PC-9 (cell line): Measurements from ENCODE around the gene SLC35G4. TPM values are rescaled to one million over a fixed set of nuclear protein-coding genes. Genes with fewer than 3 reads are reported as not detected.

Experiments used
- BruUV-seq: library from RNA; stranded (reverse); fragments of 400-500 nt; replicated peaks from 2 replicates; lab custom pipeline; 2021; lab: Mats Ljungman, UMichigan
- CTCF ChIA-PET: fragments of 300-600 bp; sonication (Branson Sonifier 250); formaldehyde crosslinking; loops from one replicate; lab custom pipeline; 2022; ENCODE audit warnings: antibody characterized with exemption; lab: Charles Lee
- POLR2A ChIA-PET: fragments of 300-600 bp; sonication (Branson Sonifier 250); formaldehyde crosslinking; loops from one replicate; lab custom pipeline; 2022; ENCODE audit warnings: antibody characterized with exemption; ENCODE audit not compliant: unreplicated experiment; lab: Charles Lee
- DNase-seq, 2 experiments: peaks; one replicate each; pipeline versions ENCODE4 v3.0.0 to v3.0.0-alpha.2; 2015 to 2022; ENCODE audit warnings: mixed read lengths in 1 of 2
- H2AFZ ChIP-seq: fragments of 200-600 bp; sonication (generic); 2 replicates; pipeline ENCODE4 v1.8.1; 2017; ENCODE audit warnings: antibody characterized with exemption
- H3F3A ChIP-seq: fragments of 200-600 bp; sonication (generic); 2 replicates; pipeline ENCODE4 v1.8.1; 2017; ENCODE audit warnings: antibody characterized with exemption, mild to moderate bottlenecking, low read depth; ENCODE audit not compliant: insufficient read depth
- H3K27ac ChIP-seq: fragments of 200-600 bp; sonication (generic); 2 replicates; pipeline ENCODE4 v1.6.1; 2016; ENCODE audit warnings: mixed run types
- H3K27me3 ChIP-seq: fragments of 200-600 bp; sonication (generic); 2 replicates; pipeline ENCODE4 v1.6.1; 2016; ENCODE audit warnings: low read depth, mixed run types; ENCODE audit not compliant: insufficient read depth
- H3K36me3 ChIP-seq: fragments of 200-600 bp; sonication (generic); 2 replicates; pipeline ENCODE4 v1.6.1; 2016; ENCODE audit warnings: low read depth, mixed run types
- H3K4me1 ChIP-seq: fragments of 200-600 bp; sonication (generic); replicated peaks from 2 replicates; pipeline ENCODE4 v1.6.1; 2016; ENCODE audit warnings: mixed run types; ENCODE audit not compliant: insufficient read depth
- H3K4me2 ChIP-seq: fragments of 200-600 bp; sonication (generic); 2 replicates; pipeline ENCODE4 v1.6.1; 2017; ENCODE audit warnings: mixed run types
- H3K4me3 ChIP-seq: fragments of 200-600 bp; sonication (generic); 2 replicates; pipeline ENCODE4 v1.6.1; 2016; ENCODE audit warnings: mixed run types
- H3K79me2 ChIP-seq: fragments of 200-600 bp; sonication (generic); 2 replicates; pipeline ENCODE4 v1.6.1; 2017; ENCODE audit warnings: low read depth, mixed run types
- H3K9me2 ChIP-seq: fragments of 200-600 bp; sonication (generic); 2 replicates; pipeline ENCODE4 v1.8.1; 2017; ENCODE audit warnings: mild to moderate bottlenecking; ENCODE audit not compliant: insufficient read depth
- H3K9me3 ChIP-seq: fragments of 200-600 bp; sonication (generic); 2 replicates; pipeline ENCODE4 v1.8.1; 2016; ENCODE audit warnings: low read depth; ENCODE audit not compliant: insufficient read depth
- H4K20me1 ChIP-seq: fragments of 200-600 bp; sonication (generic); 2 replicates; pipeline ENCODE4 v1.8.1; 2017; ENCODE audit not compliant: insufficient read depth
- EZH2 ChIP-seq: fragments of 200-600 bp; sonication (generic); IDR thresholded peaks from 2 replicates; pipeline ENCODE4 v1.8.0; 2017; ENCODE audit warnings: antibody characterized with exemption, low read depth
- intact Hi-C: fragments of 100-400 bp; cut with micrococcal nuclease; formaldehyde crosslinking; loops from one replicate; pipeline ENCODE4 v1.10.0; 2022; ENCODE audit not compliant: unreplicated experiment
- microRNA-seq: library from miRNA; unstranded; fragments of <30 nt; microRNA quantifications from one replicate; pipeline ENCODE4 v1.2.0, GENCODE V29; 2021; ENCODE audit warnings: borderline number of aligned reads, borderline replicate concordance
- total RNA-seq: library from RNA; stranded (reverse); gene quantifications from 2 replicates; pipeline ENCODE4 v1.2.3, GENCODE V29; 2021
- TF ChIP-seq, protein P1 (sequence below): fragments of 200-600 bp; sonication (generic); conservative IDR thresholded peaks from 2 replicates; pipeline ENCODE4 v1.6.1; 2017; ENCODE audit warnings: mixed run types, antibody characterized with exemption, mild to moderate bottlenecking, moderate library complexity

The SLC35G4 gene
- total RNA-seq, 1 experiment from 2014 or later = not detected

GRCh38 chr18:11658989-11659388, 49.6 kb downstream of the SLC35G4 start:
- CTCF ChIA-PET = no interaction called here
- no peak for TF ChIP-seq EZH2
- TF ChIP-seq, protein P1, sequence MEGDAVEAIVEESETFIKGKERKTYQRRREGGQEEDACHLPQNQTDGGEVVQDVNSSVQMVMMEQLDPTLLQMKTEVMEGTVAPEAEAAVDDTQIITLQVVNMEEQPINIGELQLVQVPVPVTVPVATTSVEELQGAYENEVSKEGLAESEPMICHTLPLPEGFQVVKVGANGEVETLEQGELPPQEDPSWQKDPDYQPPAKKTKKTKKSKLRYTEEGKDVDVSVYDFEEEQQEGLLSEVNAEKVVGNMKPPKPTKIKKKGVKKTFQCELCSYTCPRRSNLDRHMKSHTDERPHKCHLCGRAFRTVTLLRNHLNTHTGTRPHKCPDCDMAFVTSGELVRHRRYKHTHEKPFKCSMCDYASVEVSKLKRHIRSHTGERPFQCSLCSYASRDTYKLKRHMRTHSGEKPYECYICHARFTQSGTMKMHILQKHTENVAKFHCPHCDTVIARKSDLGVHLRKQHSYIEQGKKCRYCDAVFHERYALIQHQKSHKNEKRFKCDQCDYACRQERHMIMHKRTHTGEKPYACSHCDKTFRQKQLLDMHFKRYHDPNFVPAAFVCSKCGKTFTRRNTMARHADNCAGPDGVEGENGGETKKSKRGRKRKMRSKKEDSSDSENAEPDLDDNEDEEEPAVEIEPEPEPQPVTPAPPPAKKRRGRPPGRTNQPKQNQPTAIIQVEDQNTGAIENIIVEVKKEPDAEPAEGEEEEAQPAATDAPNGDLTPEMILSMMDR = no peak
- no TSS peak for BruUV-seq

More at GRCh38 chr18:11658989-11659388, 49.6 kb downstream of the SLC35G4 start:
- Histone ChIP-seq H3K36me3 (no peaks in the 10 kb centered on the region), H3K4me2 (no peak overlapping the region), H3K27me3 (peaks cover 90% of the 10 kb centered on the region), H3K9me3 (no peaks in the 10 kb centered on the region), H3K79me2 (no peaks in the 10 kb centered on the region), H3K27ac (no peak overlapping the region), H4K20me1 (no peaks in the 10 kb centered on the region), H3F3A (no peaks in the 10 kb centered on the region), H3K4me3 (no peak overlapping the region), H3K4me1 (no peaks in the 10 kb centered on the region), H2AFZ (no peak overlapping the region), H3K9me2 (no peaks in the 10 kb centered on the region)
- no peak for DNase-seq
- intact Hi-C loops = no loop called here
- POLR2A ChIA-PET = no interaction called here

Small RNAs within 50 kb of the gene (microRNA-seq; reads per million reads assigned to microRNA genes)
- not detected for gene MIR7153

Other genes starting within 250 kb of the SLC35G4 start
- gene GNAL, start 79.7 kb downstream of the SLC35G4 start, total RNA-seq = 0.98 and 3.3 TPM in 2 replicates
- gene CHMP1B, start 241.8 kb downstream of the SLC35G4 start, total RNA-seq = 68.0 and 73.6 TPM in 2 replicates